K562 (cell line): ENCODE data around the gene SEMA3C.

Source experiments
- ZNF12 ChIP-seq: sonication (generic); formaldehyde crosslinking; IDR thresholded peaks from 2 replicates; pipeline ENCODE4 v1.4.0; 2020; ENCODE audit warnings: mild to moderate bottlenecking, missing genetic modification reagents
- TF ChIP-seq, protein P1 (sequence below): sonication (generic); formaldehyde crosslinking; IDR thresholded peaks from 2 replicates; pipeline ENCODE4 v1.8.0; 2022; ENCODE audit warnings: mild to moderate bottlenecking, missing genetic modification reagents
- TF ChIP-seq, protein P2 (sequence below): fragments of 250-450 bp; sonication (Bioruptor Pico); IDR thresholded peaks from 2 replicates; pipeline ENCODE4 v1.5.0; 2021; ENCODE audit warnings: mild to moderate bottlenecking, moderate library complexity

DNA sequence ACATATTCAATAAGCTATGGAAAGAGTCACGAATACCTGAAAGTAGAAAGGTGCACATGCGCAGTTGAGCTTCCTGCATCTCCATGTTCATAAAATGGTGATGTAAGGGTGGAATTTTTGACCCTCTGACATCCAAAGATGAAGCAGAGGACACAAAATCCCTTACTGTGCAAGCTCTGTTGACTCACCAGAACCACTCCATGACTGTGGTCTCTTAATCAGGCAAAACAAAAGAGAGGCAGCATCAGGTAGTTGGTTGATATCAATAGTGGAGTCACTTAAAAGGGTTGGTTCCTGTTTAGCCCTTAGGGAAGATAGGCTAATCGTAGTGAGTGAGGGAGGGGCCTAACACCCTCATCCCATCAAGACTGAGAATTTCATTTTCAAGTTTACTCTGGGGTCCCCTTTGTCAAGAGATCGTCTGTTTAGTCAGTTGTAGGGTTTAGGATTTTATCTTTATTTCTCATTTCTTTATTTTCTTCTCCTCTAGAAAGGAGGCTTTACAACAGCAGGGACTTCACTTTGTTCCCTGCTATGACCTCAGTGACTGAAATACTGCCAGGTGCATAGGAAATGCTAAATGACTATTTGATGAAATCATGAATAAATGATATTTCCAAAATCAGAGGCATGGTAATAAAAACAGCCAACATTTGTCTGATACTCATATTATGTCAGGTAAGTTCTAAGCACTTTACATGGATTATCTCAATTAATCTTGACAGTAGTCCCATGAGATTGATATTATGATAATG, 182.3 kb downstream of the SEMA3C start:
- TF ChIP-seq ZNF12 = no peak
- TF ChIP-seq, protein P1, sequence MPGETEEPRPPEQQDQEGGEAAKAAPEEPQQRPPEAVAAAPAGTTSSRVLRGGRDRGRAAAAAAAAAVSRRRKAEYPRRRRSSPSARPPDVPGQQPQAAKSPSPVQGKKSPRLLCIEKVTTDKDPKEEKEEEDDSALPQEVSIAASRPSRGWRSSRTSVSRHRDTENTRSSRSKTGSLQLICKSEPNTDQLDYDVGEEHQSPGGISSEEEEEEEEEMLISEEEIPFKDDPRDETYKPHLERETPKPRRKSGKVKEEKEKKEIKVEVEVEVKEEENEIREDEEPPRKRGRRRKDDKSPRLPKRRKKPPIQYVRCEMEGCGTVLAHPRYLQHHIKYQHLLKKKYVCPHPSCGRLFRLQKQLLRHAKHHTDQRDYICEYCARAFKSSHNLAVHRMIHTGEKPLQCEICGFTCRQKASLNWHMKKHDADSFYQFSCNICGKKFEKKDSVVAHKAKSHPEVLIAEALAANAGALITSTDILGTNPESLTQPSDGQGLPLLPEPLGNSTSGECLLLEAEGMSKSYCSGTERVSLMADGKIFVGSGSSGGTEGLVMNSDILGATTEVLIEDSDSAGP (CRISPR knock-in tag) = no peak
- TF ChIP-seq, protein P2, sequence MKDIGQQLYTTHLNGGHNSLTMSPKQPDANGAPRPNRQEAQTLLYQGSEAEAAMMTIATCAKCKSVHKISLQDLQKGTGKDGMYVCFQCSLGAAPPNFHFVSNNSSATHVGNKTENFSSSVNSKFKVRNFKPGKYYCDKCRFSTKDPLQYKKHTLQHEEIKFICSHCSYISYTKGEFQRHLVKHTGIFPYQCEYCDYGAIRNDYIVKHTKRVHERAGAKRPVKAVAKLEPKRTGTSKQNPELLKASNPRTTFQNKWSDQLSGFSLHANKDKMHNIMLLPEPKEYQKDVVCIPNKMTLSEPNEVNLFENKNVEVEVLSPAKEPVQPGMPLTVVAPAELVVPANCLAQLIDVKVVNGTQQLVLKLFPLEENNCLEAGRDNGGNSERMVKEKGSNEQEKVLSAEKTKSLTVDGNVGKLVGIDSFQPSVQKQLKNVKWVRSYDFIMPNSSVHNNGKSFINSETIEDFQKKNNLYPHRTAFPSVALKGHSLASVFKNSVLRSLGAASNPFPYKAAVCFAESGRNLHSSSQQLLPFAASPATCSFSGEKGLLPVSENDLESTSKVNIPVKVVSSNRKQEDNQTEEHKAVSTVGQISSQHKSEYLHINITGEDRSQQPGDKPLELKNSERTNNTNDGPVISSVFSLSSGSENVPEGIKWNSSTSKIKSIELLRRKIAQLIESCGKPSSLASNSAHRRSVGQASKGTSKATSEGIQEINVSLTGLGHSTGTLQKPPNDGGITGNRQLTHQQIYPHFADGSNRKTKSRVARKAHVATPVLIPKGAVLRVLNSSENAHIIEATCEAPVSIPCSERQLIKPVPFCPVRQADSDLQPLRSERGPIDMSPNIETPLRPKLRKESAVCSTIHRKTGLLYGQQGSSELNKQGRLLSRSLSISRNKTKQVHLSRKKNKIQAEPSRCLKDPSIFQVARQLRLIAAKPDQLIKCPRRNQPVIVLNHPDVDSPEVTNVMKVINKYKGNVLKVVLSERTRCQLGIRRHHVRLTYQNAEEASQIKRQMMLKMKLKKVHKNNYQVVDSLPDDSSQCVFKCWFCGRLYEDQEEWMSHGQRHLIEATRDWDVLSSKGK = no peak
